Ishikawa (cell line): ENCODE data around the gene BORCS8.

ENCODE experiments used
- EP300 ChIP-seq: IDR thresholded peaks from 2 replicates; pipeline ENCODE4 v1.6.1; 2012; ENCODE audit warnings: borderline replicate concordance
- NFIC ChIP-seq: IDR thresholded peaks from 2 replicates; pipeline ENCODE4 v1.6.1; 2012
- RAD21 ChIP-seq: IDR thresholded peaks from 2 replicates; pipeline ENCODE4 v1.6.1; 2012; ENCODE audit warnings: low read depth
- TAF1 ChIP-seq: IDR thresholded peaks from 2 replicates; pipeline ENCODE4 v1.6.1; 2012; ENCODE audit warnings: low read depth, mild to moderate bottlenecking
- TF ChIP-seq, protein P1 (sequence below): IDR thresholded peaks from 2 replicates; pipeline ENCODE4 v1.6.1; 2012

DNA sequence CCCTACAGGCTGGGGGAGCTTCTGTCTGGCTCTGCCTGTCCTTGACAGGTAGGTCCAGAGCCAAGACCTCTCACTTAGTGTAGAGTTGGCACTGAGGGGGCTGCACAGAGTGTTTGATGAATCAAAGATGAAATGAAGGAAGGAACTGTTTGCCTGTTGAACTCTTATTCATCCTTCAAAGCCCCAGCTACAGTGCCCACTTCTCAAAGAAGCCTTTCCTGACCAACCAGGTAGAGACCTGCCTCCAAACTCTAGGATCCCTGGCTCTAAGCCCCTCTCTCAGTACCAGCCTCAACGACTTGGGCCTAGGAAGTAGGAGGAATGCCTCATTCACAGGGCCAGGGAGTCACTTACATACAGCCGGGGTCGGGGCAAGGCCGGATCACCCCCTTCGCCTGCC is 44.6 kb downstream of the BORCS8 start:
- TF ChIP-seq TAF1 (no peak), RAD21 (no peak), NFIC (no peak), EP300 (no peak)
- TF ChIP-seq, protein P1, sequence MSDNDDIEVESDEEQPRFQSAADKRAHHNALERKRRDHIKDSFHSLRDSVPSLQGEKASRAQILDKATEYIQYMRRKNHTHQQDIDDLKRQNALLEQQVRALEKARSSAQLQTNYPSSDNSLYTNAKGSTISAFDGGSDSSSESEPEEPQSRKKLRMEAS, result no peak
